PC-3 (cell line): ENCODE measurements around the gene RBBP4. TPM values are rescaled to one million over a fixed set of nuclear protein-coding genes. Genes with fewer than 3 reads are reported as not detected.

Experiments used
- ATAC-seq: fragments of 200-7000 bp; cut with Tn5 transposase; 2 replicates; pipeline ENCODE4 v1.9.1; 2020; ENCODE audit warnings: mild to moderate bottlenecking, moderate library complexity
- BruUV-seq: library from RNA; stranded (reverse); fragments of 400-500 nt; replicated peaks from 2 replicates; lab custom pipeline; 2021; lab: Mats Ljungman, UMichigan
- CTCF ChIA-PET: fragments of 300-600 bp; sonication (Branson Sonifier 250); formaldehyde crosslinking; loops from one replicate; lab custom pipeline; 2022; ENCODE audit warnings: antibody characterized with exemption; lab: Charles Lee
- POLR2A ChIA-PET: fragments of 300-600 bp; sonication (Branson Sonifier 250); formaldehyde crosslinking; loops from one replicate; lab custom pipeline; 2022; ENCODE audit warnings: antibody characterized with exemption; ENCODE audit not compliant: unreplicated experiment; lab: Charles Lee
- DNase-seq: peaks from one replicate; pipeline ENCODE4 v3.0.0-alpha.2; 2015
- H2AFZ ChIP-seq: fragments of 300-600 bp; sonication (generic); 2 replicates; pipeline ENCODE4 v1.6.0; 2016; ENCODE audit warnings: antibody characterized with exemption, low read length
- H3F3A ChIP-seq: fragments of 300-600 bp; sonication (generic); one replicate; pipeline ENCODE4 v1.6.0; 2017; ENCODE audit warnings: antibody characterized with exemption, low read length, control low read depth, mild to moderate bottlenecking; ENCODE audit not compliant: unreplicated experiment
- H3K27ac ChIP-seq: fragments of 300-600 bp; sonication (generic); 2 replicates; pipeline ENCODE4 v1.5.1; 2016; ENCODE audit warnings: mild to moderate bottlenecking, low read length
- H3K27me3 ChIP-seq: fragments of 300-600 bp; sonication (generic); 2 replicates; pipeline ENCODE4 v1.6.1; 2016; ENCODE audit warnings: low read length, mixed read lengths
- H3K36me3 ChIP-seq: fragments of 300-600 bp; sonication (generic); 2 replicates; pipeline ENCODE4 v1.6.1; 2016; ENCODE audit warnings: low read depth, mixed run types, low read length, mixed read lengths
- H3K4me1 ChIP-seq: fragments of 300-600 bp; sonication (generic); 2 replicates; pipeline ENCODE4 v1.5.1; 2016; ENCODE audit warnings: low read length; ENCODE audit not compliant: insufficient read depth
- H3K4me2 ChIP-seq: fragments of 300-600 bp; sonication (generic); 2 replicates; pipeline ENCODE4 v1.6.0; 2016; ENCODE audit warnings: low read length
- H3K4me3 ChIP-seq: fragments of 300-600 bp; sonication (generic); 2 replicates; pipeline ENCODE4 v1.5.1; 2016; ENCODE audit warnings: mild to moderate bottlenecking, low read length, mixed read lengths
- H3K79me2 ChIP-seq: fragments of 300-600 bp; sonication (generic); 2 replicates; pipeline ENCODE4 v1.6.1; 2017; ENCODE audit warnings: low read length, mixed read lengths
- H3K9ac ChIP-seq: fragments of 300-600 bp; sonication (generic); 2 replicates; pipeline ENCODE4 v1.6.0; 2016; ENCODE audit warnings: mild to moderate bottlenecking, low read length
- H3K9me2 ChIP-seq: fragments of 300-600 bp; sonication (generic); replicated peaks from 2 replicates; pipeline ENCODE4 v1.6.1; 2016; ENCODE audit warnings: mixed run types, low read length, mixed read lengths
- H3K9me3 ChIP-seq: fragments of 300-600 bp; sonication (generic); 2 replicates; pipeline ENCODE4 v1.6.1; 2016; ENCODE audit warnings: low read length, mixed read lengths
- H4K20me1 ChIP-seq: fragments of 300-600 bp; sonication (generic); 2 replicates; pipeline ENCODE4 v1.6.1; 2016; ENCODE audit warnings: low read length, mixed read lengths
- EZH2 ChIP-seq: fragments of 300-600 bp; sonication (generic); IDR thresholded peaks from one replicate; pipeline ENCODE4 v1.6.1; 2017; ENCODE audit warnings: antibody characterized with exemption, mild to moderate bottlenecking, low read length; ENCODE audit not compliant: unreplicated experiment
- EZH2phosphoT487 ChIP-seq: fragments of 300-600 bp; sonication (generic); IDR thresholded peaks from 2 replicates; pipeline ENCODE4 v1.6.1; 2018; ENCODE audit warnings: mild to moderate bottlenecking, antibody characterized with exemption, low read length, borderline replicate concordance
- intact Hi-C: fragments of 100-400 bp; cut with micrococcal nuclease; formaldehyde crosslinking; loops from 2 replicates; pipeline ENCODE4 v1.9.0; 2023
- total RNA-seq: library from RNA; depleted of rRNA; stranded (reverse); fragments of >200 nt; gene quantifications from 2 replicates; pipeline ENCODE4 v1.2.3, GENCODE V29; 2014
- TF ChIP-seq, protein P1 (sequence below): fragments of 300-600 bp; sonication (generic); conservative IDR thresholded peaks from 2 replicates; pipeline ENCODE4 v1.5.1; 2017; ENCODE audit warnings: antibody characterized with exemption, low read depth, mild to moderate bottlenecking, low read length

RBBP4 gene
- total RNA-seq, 1 experiment from 2014 or later, result 201 TPM

DNA sequence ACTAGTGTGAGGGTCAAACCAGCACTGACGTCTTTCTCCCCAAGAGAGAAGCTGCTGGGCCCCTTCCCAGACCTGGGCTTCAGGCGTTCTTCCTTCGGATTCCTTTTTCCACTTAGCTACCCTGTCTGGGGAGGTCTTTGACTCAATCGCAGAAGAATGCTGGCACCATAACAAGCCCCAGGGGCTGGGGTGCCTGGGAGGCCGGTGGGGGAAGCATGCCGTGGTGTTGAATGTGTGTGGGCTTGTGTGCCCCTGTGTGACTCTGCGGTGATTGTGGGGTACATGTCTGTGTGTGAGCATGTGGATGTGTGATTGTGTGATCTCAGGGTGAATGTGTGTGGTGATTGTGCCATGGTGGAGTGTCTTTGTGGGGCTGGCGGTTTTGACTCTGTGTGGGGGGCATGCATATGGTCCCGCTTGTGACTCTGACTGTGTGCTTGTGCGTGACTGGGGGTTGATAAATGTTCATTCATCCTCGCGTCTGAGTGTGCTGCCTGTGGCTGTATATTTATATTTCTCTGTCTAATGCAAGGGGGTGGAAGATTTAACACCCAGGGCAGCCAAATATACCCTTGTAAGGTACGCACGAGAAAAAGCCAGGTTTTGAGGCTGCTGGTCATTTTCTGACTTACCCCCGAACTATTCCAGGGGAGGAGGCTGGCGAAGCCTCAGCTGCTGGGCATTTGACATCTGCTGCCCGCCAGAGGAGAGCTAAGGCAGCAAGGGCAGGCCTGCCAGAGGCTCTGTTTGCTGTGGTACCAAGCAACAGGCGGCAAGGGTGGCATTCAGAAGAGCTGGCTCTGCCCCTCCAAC, 52.7 kb downstream of the RBBP4 start:
- no peaks in the 10 kb centered on the region for H3K9me3 ChIP-seq
- H3K27me3 ChIP-seq, result no peaks in the 10 kb centered on the region
- ATAC-seq (peak; percentile 29), DNase-seq (peak; percentile 60)
- peaks cover 18% of the 10 kb centered on the region for H3K4me1 ChIP-seq
- ChIA-PET CTCF (no interaction called here), POLR2A (interaction anchor here (0.5 kb wide), 1 partner anchor 65 kb away, joined by 6 read pairs; no protein-coding TSS in a partner anchor)
- BruUV-seq, result TSS peak; percentile 78
- H3K36me3 ChIP-seq, result no peaks in the 10 kb centered on the region
- H3K27ac ChIP-seq, result peak overlapping the region; percentile 46
- H3K79me2 ChIP-seq, result no peaks in the 10 kb centered on the region
- H3K9me2 ChIP-seq, result no peaks in the 10 kb centered on the region
- peak overlapping the region; percentile 100 for H2AFZ ChIP-seq
- intact Hi-C loops, result no loop called here
- H3K4me2 ChIP-seq, result peak overlapping the region; percentile 100
- peak overlapping the region; percentile 92 for H3K4me3 ChIP-seq
- no peaks in the 10 kb centered on the region for H3F3A ChIP-seq
- no peaks in the 10 kb centered on the region for H4K20me1 ChIP-seq
- peak overlapping the region; percentile 78 for H3K9ac ChIP-seq
- TF ChIP-seq EZH2phosphoT487 (no peak), EZH2 (no peak)
- TF ChIP-seq, protein P1, sequence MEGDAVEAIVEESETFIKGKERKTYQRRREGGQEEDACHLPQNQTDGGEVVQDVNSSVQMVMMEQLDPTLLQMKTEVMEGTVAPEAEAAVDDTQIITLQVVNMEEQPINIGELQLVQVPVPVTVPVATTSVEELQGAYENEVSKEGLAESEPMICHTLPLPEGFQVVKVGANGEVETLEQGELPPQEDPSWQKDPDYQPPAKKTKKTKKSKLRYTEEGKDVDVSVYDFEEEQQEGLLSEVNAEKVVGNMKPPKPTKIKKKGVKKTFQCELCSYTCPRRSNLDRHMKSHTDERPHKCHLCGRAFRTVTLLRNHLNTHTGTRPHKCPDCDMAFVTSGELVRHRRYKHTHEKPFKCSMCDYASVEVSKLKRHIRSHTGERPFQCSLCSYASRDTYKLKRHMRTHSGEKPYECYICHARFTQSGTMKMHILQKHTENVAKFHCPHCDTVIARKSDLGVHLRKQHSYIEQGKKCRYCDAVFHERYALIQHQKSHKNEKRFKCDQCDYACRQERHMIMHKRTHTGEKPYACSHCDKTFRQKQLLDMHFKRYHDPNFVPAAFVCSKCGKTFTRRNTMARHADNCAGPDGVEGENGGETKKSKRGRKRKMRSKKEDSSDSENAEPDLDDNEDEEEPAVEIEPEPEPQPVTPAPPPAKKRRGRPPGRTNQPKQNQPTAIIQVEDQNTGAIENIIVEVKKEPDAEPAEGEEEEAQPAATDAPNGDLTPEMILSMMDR, result no peak

DNA sequence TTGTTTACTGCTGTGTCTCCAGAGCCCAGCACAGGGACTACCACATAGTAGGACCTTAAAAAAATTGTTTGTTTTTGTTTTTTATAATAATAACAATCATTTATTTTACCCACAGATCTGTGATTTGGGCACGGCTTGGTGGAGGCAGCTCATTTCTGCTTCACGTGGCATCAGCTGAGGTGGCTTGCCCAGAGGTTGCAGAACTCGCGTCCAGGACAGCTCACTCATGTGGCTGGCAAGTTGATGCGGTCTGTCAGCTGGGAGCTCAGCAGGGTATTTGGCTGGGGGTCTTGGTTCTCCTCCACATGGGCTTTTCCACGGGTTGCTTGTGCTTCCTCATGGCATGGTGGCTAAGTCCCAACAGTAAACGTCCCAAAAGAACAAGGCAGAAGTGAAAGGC, 54.5 kb downstream of the RBBP4 start:
- ATAC-seq (no peak), DNase-seq (no peak)
- Histone ChIP-seq H3K36me3 (no peaks in the 10 kb centered on the region), H3K9me3 (no peaks in the 10 kb centered on the region), H3K27ac (no peak overlapping the region), H3K4me2 (no peak overlapping the region), H3K9ac (no peak overlapping the region), H3K9me2 (no peaks in the 10 kb centered on the region), H3K79me2 (no peaks in the 10 kb centered on the region), H4K20me1 (no peaks in the 10 kb centered on the region), H3F3A (no peaks in the 10 kb centered on the region), H3K27me3 (no peaks in the 10 kb centered on the region), H3K4me3 (no peak overlapping the region), H3K4me1 (peaks cover 18% of the 10 kb centered on the region), H2AFZ (no peak overlapping the region)
- CTCF ChIA-PET, result no interaction called here
- no peak for TF ChIP-seq EZH2
- TF ChIP-seq, protein P1, result no peak
- TF ChIP-seq EZH2phosphoT487, result no peak
- POLR2A ChIA-PET, result no interaction called here
- intact Hi-C loops, result no loop called here
- BruUV-seq, result no TSS peak

DNA sequence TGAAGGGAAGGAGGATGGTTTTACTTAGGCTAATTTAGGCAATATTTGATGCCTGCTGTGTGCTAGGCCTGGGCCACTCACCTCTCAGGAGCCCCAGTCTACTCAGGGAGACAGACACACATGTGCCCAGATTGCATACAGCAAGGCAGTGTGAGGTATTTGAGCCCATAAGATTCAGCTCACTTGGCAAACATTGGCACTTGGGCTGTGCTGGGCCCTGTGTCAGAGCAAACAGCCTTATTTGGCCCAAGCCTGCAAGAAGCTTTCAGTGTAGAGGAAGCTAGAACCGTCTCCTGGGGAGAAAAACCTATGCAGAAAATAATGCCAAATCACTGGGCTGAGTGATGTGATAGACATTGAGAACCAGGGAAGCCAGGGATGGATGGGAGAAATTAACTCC, 55.5 kb downstream of the RBBP4 start:
- Histone ChIP-seq H3F3A (no peaks in the 10 kb centered on the region), H3K27ac (no peak overlapping the region), H3K36me3 (no peaks in the 10 kb centered on the region), H4K20me1 (no peaks in the 10 kb centered on the region), H3K79me2 (no peaks in the 10 kb centered on the region), H3K27me3 (no peaks in the 10 kb centered on the region), H3K9ac (no peak overlapping the region), H3K4me2 (no peak overlapping the region), H3K4me1 (peaks cover 18% of the 10 kb centered on the region), H3K4me3 (no peak overlapping the region), H3K9me2 (no peaks in the 10 kb centered on the region), H2AFZ (no peak overlapping the region), H3K9me3 (no peaks in the 10 kb centered on the region)
- DNase-seq (no peak), ATAC-seq (no peak)
- TF ChIP-seq, protein P1, result no peak
- no peak for TF ChIP-seq EZH2
- no peak for TF ChIP-seq EZH2phosphoT487
- CTCF ChIA-PET, result no interaction called here
- BruUV-seq, result no TSS peak
- intact Hi-C loops, result no loop called here
- POLR2A ChIA-PET, result no interaction called here
